ENCODE data around the gene OR51B5. TPM values are rescaled to one million over a fixed set of nuclear protein-coding genes. Genes with fewer than 3 reads are reported as not detected.

The OR51B5 gene, protein sequence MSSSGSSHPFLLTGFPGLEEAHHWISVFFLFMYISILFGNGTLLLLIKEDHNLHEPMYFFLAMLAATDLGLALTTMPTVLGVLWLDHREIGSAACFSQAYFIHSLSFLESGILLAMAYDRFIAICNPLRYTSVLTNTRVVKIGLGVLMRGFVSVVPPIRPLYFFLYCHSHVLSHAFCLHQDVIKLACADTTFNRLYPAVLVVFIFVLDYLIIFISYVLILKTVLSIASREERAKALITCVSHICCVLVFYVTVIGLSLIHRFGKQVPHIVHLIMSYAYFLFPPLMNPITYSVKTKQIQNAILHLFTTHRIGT
- total RNA-seq = not detected
- under 1 TPM in 1 of 4 donors, not detected in 3; 0.41 TPM for polyA plus RNA-seq

DNA sequence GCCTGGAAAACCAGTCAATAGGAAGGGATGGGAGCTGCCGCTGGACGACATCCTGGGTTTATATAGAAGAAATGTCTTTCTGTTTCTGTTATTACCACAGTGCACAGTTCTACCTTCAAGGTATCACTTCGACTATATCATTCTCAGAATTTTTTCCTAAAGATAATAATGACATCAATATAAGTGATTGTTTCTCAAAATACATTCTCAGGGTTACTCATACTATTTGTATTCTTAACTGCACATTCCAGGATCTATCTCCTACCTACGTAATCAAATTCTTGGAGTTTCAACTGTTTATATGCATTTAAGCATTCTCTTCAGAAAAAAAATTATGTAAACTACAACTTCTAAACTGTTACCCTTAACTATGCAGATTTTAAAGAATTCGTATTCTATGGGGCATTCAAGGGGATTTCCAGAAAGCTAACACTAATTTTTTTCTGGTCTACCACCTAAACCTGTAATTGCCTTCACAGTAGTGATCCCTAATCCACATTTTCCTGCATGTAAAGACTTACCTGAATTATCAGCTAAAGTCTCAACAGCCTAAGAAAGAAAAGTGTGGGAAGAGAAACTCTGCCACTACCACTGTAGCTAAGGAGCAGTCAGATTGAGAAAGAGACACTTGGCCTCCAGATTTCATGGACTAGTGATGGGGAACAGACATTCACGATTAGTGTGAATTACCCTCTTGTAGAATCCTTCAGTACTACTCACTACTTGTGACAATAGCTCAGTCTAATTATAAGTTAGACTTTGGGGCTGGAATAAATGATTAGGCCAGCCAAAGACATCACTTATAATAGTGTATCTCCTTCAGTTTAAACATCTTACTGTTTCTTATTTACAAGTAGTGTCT, at the start of gene OR51B5:
TSS of gene OR51B5 (minus strand) at position 51 of the 862 bp plus-strand sequence. CDS start at position 51, 0 bp downstream.
- no peaks in the 10 kb centered on the region for H3K4me1 ChIP-seq (ENCODE audit: control insufficient read depth, insufficient read depth, low read length, poor library complexity, severe bottlenecking)
- Mint-ChIP-seq H3K9me3 (peaks cover 0 to 2% (median 0%) of the 10 kb centered on the region in 7 donors), H3K27me3 (no peaks in the 10 kb centered on the region), H3K4me3 (no peak within 1 kb of the TSS), H3K36me3 (no peaks in the 10 kb centered on the region), H3K27ac (peak within 1 kb of the TSS in 1 of 3 donors; percentile 78), H3K4me1 (no peaks in the 10 kb centered on the region)
- H3K27me3 ChIP-seq (ENCODE audit: control insufficient read depth, insufficient read depth, low read length) = no peaks in the 10 kb centered on the region
- no peak for DNase-seq
- no peak within 1 kb of the TSS for H3K27ac ChIP-seq (ENCODE audit: insufficient read depth, low read length, poor library complexity, severe bottlenecking)
- no peak for ATAC-seq (ENCODE audit: low read depth in 2 of 2)
- H3K9me3 ChIP-seq (ENCODE audit: control insufficient read depth in 2 of 2, low read length in 2 of 2) = no peaks in the 10 kb centered on the region
- H3K36me3 ChIP-seq (ENCODE audit: control insufficient read depth, insufficient read depth, low read length) = no peaks in the 10 kb centered on the region
- H3K4me3 ChIP-seq (ENCODE audit: low read depth, low read length) = no peak within 1 kb of the TSS

DNA sequence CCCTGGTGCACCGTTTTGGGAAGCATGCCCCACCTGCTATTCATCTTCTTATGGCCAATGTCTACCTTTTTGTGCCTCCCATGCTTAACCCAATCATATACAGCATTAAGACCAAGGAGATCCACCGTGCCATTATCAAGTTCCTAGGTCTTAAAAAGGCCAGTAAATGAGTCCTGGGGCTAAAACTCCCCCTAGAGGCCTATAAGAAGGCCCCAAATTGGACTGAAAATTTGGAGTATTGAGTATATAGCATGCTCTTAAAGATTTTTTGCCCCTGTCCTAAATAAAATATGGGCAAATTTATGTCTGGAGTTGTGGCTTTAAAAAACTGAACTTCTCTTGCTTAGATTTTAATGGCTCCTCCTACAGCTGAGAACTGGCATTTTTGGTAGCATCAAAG, 46.9 kb upstream of the OR51B5 start:
- no peak overlapping the region for H3K27ac Mint-ChIP-seq
- H3K36me3 Mint-ChIP-seq = no peaks in the 10 kb centered on the region
- ATAC-seq (ENCODE audit: low read depth in 2 of 2) = no peak
- no peaks in the 10 kb centered on the region for H3K27me3 ChIP-seq (ENCODE audit: control insufficient read depth, insufficient read depth, low read length)
- no peaks in the 10 kb centered on the region for H3K27me3 Mint-ChIP-seq
- DNase-seq = no peak
- H3K4me1 Mint-ChIP-seq = no peaks in the 10 kb centered on the region
- H3K4me3 ChIP-seq (ENCODE audit: low read depth, low read length) = no peak overlapping the region
- no peak overlapping the region for H3K4me3 Mint-ChIP-seq
- no peak overlapping the region for H3K27ac ChIP-seq (ENCODE audit: insufficient read depth, low read length, poor library complexity, severe bottlenecking)
- no peaks in the 10 kb centered on the region for H3K9me3 ChIP-seq (ENCODE audit: control insufficient read depth in 2 of 2, low read length in 2 of 2)
- H3K9me3 Mint-ChIP-seq = no peaks in the 10 kb centered on the region
- no peaks in the 10 kb centered on the region for H3K4me1 ChIP-seq (ENCODE audit: control insufficient read depth, insufficient read depth, low read length, poor library complexity, severe bottlenecking)
- no peaks in the 10 kb centered on the region for H3K36me3 ChIP-seq (ENCODE audit: control insufficient read depth, insufficient read depth, low read length)

DNA sequence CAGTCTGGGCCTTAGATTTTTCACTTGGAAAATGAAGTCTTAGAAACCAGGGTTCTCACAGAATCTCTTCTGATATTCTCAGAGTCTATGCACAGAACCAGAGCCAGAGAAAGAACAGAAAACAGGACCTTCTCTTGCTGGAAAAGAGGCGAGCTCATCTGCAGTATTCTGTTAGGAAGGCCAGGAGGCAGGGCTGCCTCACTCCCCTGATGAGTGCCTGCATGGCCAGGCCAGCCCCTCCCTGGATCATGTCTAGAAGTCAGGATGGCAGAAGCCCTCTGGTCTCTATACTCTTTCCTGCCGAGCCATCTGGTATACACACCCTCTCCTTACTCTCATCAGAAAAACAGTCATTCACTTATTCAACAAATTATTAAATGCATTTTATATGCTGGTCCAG, 41.0 kb upstream of the OR51B5 start:
- Mint-ChIP-seq H3K27me3 (peaks cover 9% of the 10 kb centered on the region), H3K4me3 (no peak overlapping the region), H3K27ac (no peak overlapping the region), H3K4me1 (no peaks in the 10 kb centered on the region), H3K36me3 (no peaks in the 10 kb centered on the region), H3K9me3 (peaks cover 0 to 5% (median 0%) of the 10 kb centered on the region in 7 donors)
- Histone ChIP-seq H3K27ac (ENCODE audit: insufficient read depth, low read length, poor library complexity, severe bottlenecking) (no peak overlapping the region), H3K27me3 (ENCODE audit: control insufficient read depth, insufficient read depth, low read length) (no peaks in the 10 kb centered on the region), H3K36me3 (ENCODE audit: control insufficient read depth, insufficient read depth, low read length) (no peaks in the 10 kb centered on the region), H3K9me3 (ENCODE audit: control insufficient read depth in 2 of 2, low read length in 2 of 2) (no peaks in the 10 kb centered on the region), H3K4me3 (ENCODE audit: low read depth, low read length) (no peak overlapping the region), H3K4me1 (ENCODE audit: control insufficient read depth, insufficient read depth, low read length, poor library complexity, severe bottlenecking) (no peaks in the 10 kb centered on the region)
- no peak for ATAC-seq (ENCODE audit: low read depth in 2 of 2)
- no peak for DNase-seq

DNA sequence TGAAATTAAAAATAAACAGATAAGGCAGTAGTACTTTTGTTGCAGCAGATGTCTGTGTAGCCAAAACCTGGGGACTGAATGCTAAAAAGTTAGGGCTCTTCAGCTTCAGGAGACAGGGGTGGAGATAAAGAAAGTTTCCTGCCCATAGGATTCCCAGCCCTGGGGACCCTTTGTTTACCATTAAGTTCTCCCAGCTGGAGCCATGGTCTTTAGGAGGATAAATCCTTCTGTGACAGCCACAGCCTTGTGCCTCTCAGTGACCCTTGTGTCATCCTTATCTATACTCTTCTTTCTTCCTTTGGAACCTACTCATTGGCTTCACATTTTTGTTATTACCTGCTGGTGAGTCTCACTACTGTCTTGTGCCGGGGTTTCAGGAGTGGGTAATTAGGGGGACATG, 40.3 kb upstream of the OR51B5 start, which contains the start of gene OR51M1:
TSS of gene OR51M1 (plus strand) at position 237 of the 400 bp plus-strand sequence. CDS start 5,587 bp downstream, outside the sequence.
- H3K27me3 ChIP-seq (ENCODE audit: control insufficient read depth, insufficient read depth, low read length) = no peaks in the 10 kb centered on the region
- H3K27ac ChIP-seq (ENCODE audit: insufficient read depth, low read length, poor library complexity, severe bottlenecking) = no peak within 1 kb of the TSS

DNA sequence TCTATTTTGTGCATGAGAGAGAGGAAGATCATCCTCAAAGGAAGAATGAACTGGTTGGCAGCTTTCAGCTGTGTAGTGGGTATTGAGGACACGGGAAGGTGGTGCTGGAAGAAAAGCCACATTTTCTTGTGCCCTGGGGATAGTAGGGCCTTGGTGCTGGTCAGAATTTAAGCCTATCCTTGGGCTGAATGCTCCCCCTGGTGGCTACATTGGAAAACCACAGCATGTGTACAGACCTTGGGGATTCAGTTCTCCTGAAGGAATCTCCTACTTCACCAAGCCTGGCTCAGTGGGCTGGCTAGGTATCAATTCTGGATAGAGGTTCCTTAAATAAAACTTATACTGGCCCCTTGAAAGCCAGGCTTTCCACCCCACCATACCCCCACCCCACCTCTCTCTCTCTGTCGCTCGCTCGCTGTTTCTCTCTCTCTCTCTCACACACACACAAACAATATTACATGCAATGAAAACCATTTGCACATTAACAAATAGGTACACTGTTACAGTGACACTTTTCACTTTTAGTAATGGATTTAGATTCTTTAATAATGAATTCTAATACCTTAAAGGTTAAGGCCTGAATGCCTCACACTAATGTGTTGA, 37.5 kb upstream of the OR51B5 start:
- H3K9me3 ChIP-seq (ENCODE audit: control insufficient read depth in 2 of 2, low read length in 2 of 2) = no peaks in the 10 kb centered on the region
- H3K4me3 ChIP-seq (ENCODE audit: low read depth, low read length) = no peak overlapping the region
- peak in 1 of 3 donors; percentile 34 for DNase-seq
- Mint-ChIP-seq H3K27ac (no peak overlapping the region), H3K4me3 (no peak overlapping the region), H3K36me3 (no peaks in the 10 kb centered on the region), H3K4me1 (no peaks in the 10 kb centered on the region), H3K9me3 (peaks cover 0 to 5% (median 0%) of the 10 kb centered on the region in 7 donors), H3K27me3 (peaks cover 9% of the 10 kb centered on the region)
- no peaks in the 10 kb centered on the region for H3K36me3 ChIP-seq (ENCODE audit: control insufficient read depth, insufficient read depth, low read length)
- H3K27me3 ChIP-seq (ENCODE audit: control insufficient read depth, insufficient read depth, low read length) = no peaks in the 10 kb centered on the region
- no peak for ATAC-seq (ENCODE audit: low read depth in 2 of 2)
- no peak overlapping the region for H3K27ac ChIP-seq (ENCODE audit: insufficient read depth, low read length, poor library complexity, severe bottlenecking)
- H3K4me1 ChIP-seq (ENCODE audit: control insufficient read depth, insufficient read depth, low read length, poor library complexity, severe bottlenecking) = no peaks in the 10 kb centered on the region

More for the DNA sequence above, 40.3 kb upstream of the OR51B5 start, which contains the start of gene OR51M1:
- Histone ChIP-seq H3K9me3 (ENCODE audit: control insufficient read depth in 2 of 2, low read length in 2 of 2) (no peaks in the 10 kb centered on the region), H3K4me3 (ENCODE audit: low read depth, low read length) (no peak within 1 kb of the TSS), H3K36me3 (ENCODE audit: control insufficient read depth, insufficient read depth, low read length) (no peaks in the 10 kb centered on the region), H3K4me1 (ENCODE audit: control insufficient read depth, insufficient read depth, low read length, poor library complexity, severe bottlenecking) (no peaks in the 10 kb centered on the region)
- H3K9me3 Mint-ChIP-seq = peaks cover 0 to 5% (median 0%) of the 10 kb centered on the region in 7 donors
- ATAC-seq (ENCODE audit: low read depth in 2 of 2) = no peak
- H3K27ac Mint-ChIP-seq = no peak within 1 kb of the TSS
- H3K4me1 Mint-ChIP-seq = no peaks in the 10 kb centered on the region
- peaks cover 9% of the 10 kb centered on the region for H3K27me3 Mint-ChIP-seq
- H3K36me3 Mint-ChIP-seq = no peaks in the 10 kb centered on the region
- H3K4me3 Mint-ChIP-seq = no peak within 1 kb of the TSS
- no peak for DNase-seq

DNA sequence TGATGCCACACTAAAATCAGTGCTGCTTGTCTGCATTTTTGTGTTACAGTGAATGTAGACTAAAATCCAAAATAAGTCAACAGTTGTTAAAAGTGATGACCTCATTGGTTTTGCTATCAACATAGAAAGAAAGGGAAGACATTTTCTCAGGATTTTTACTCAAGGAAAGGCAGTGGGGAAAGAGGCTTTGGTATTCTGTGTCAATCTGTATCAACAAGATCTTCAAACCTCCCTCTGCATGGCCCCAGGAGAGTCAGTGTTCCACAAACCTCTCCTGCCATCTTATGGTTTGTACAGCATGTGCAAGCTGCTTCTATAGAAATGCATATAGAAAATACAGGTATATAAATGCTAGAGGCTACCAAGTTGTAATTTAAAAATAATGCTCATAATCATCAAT, 26.5 kb upstream of the OR51B5 start:
- no peaks in the 10 kb centered on the region for H3K4me1 Mint-ChIP-seq
- H3K27me3 ChIP-seq (ENCODE audit: control insufficient read depth, insufficient read depth, low read length) = no peaks in the 10 kb centered on the region
- no peak overlapping the region for H3K27ac Mint-ChIP-seq
- no peaks in the 10 kb centered on the region for H3K36me3 Mint-ChIP-seq
- peaks cover 0 to 2% of the 10 kb centered on the region in 2 experiments for H3K9me3 ChIP-seq (ENCODE audit: control insufficient read depth in 2 of 2, low read length in 2 of 2)
- H3K36me3 ChIP-seq (ENCODE audit: control insufficient read depth, insufficient read depth, low read length) = no peaks in the 10 kb centered on the region
- no peaks in the 10 kb centered on the region for H3K4me1 ChIP-seq (ENCODE audit: control insufficient read depth, insufficient read depth, low read length, poor library complexity, severe bottlenecking)
- H3K4me3 Mint-ChIP-seq = no peak overlapping the region
- peaks cover 0 to 7% (median 0%) of the 10 kb centered on the region in 7 donors for H3K9me3 Mint-ChIP-seq
- no peak overlapping the region for H3K27ac ChIP-seq (ENCODE audit: insufficient read depth, low read length, poor library complexity, severe bottlenecking)
- DNase-seq (no peak), ATAC-seq (ENCODE audit: low read depth in 2 of 2) (no peak)
- peaks cover 6% of the 10 kb centered on the region for H3K27me3 Mint-ChIP-seq
- H3K4me3 ChIP-seq (ENCODE audit: low read depth, low read length) = no peak overlapping the region

DNA sequence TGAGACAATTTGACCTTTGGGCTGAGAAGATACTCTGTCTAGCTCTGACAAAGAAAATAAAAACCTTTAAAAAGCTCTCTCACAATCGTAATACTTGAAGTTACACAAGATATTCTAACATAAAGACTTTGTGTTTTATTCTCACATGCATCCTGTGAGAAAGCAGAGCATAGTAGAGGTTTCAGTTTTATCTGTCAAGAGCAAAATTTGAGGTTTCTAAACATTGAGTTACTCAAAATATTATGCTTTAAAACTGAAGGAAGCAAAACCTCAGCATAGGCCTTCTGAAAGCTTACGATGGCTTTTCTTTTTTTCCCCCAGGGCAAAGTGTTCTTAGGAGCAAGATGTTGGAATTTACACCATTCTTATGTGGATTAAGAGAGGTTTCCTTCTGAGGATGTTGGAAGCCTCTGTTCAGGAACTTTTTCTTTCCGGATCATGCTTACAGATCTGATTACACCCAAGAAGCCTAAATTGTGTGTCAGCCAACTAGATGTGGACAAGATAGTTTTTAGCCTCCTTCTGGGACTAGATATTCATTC, 25.2 kb upstream of the OR51B5 start:
- no peak overlapping the region for H3K4me3 Mint-ChIP-seq
- H3K9me3 Mint-ChIP-seq = peaks cover 0 to 7% (median 0%) of the 10 kb centered on the region in 7 donors
- no peaks in the 10 kb centered on the region for H3K27me3 ChIP-seq (ENCODE audit: control insufficient read depth, insufficient read depth, low read length)
- ATAC-seq (ENCODE audit: low read depth in 2 of 2) (no peak), DNase-seq (no peak)
- H3K27ac ChIP-seq (ENCODE audit: insufficient read depth, low read length, poor library complexity, severe bottlenecking) = no peak overlapping the region
- H3K36me3 Mint-ChIP-seq = no peaks in the 10 kb centered on the region
- no peak overlapping the region for H3K4me3 ChIP-seq (ENCODE audit: low read depth, low read length)
- no peaks in the 10 kb centered on the region for H3K4me1 ChIP-seq (ENCODE audit: control insufficient read depth, insufficient read depth, low read length, poor library complexity, severe bottlenecking)
- no peaks in the 10 kb centered on the region for H3K36me3 ChIP-seq (ENCODE audit: control insufficient read depth, insufficient read depth, low read length)
- H3K9me3 ChIP-seq (ENCODE audit: control insufficient read depth in 2 of 2, low read length in 2 of 2) = peaks cover 0 to 2% of the 10 kb centered on the region in 2 experiments
- no peaks in the 10 kb centered on the region for H3K4me1 Mint-ChIP-seq
- no peak overlapping the region for H3K27ac Mint-ChIP-seq
- peaks cover 6% of the 10 kb centered on the region for H3K27me3 Mint-ChIP-seq
